HEK293 (cell line): Measurements from ENCODE around the gene DPF3.

Experiments
- CTCF ChIP-seq: fragments of 450-650 bp; formaldehyde crosslinking; IDR thresholded peaks from 2 replicates; pipeline ENCODE4 v1.5.1; 2016; ENCODE audit warnings: missing biosample characterization, missing genetic modification characterization
- PBX3 ChIP-seq: sonication (generic); formaldehyde crosslinking; IDR thresholded peaks from 2 replicates; pipeline ENCODE4 v1.8.1; 2022; ENCODE audit warnings: mild to moderate bottlenecking, moderate library complexity, missing genetic modification reagents
- ZNF184 ChIP-seq: fragments of 450-650 bp; IDR thresholded peaks from 2 replicates; pipeline ENCODE4 v1.5.1; 2018; ENCODE audit warnings: missing biosample characterization, mild to moderate bottlenecking, missing genetic modification characterization
- ZNF670 ChIP-seq: fragments of 450-650 bp; formaldehyde crosslinking; IDR thresholded peaks from 2 replicates; pipeline ENCODE4 v1.5.1; 2016; ENCODE audit warnings: missing biosample characterization, missing genetic modification characterization, low read depth
- ZSCAN4 ChIP-seq: fragments of 450-650 bp; formaldehyde crosslinking; IDR thresholded peaks from 2 replicates; pipeline ENCODE4 v1.5.1; 2017; ENCODE audit warnings: missing biosample characterization, missing genetic modification characterization

- TF ChIP-seq ZNF184 (tag by site-specific recombination) (no peak), CTCF (tag by site-specific recombination) (no peak), ZNF670 (no peak), PBX3 (CRISPR knock-in tag) (no peak), ZSCAN4 (tag by site-specific recombination) (no peak)
These were observed 102.9 kb downstream of the DPF3 start for GRCh38 chr14:72790887-72791566.
